CD14-positive monocyte (primary cell): Measurements from ENCODE around the gene IQGAP2. TPM values are rescaled to one million over a fixed set of nuclear protein-coding genes. Genes with fewer than 3 reads are reported as not detected.

Experiments
- DNase-seq, 3 donors: peaks; one replicate each; pipeline ENCODE4 v3.0.0-alpha.2; 2011 to 2022
- H2AFZ ChIP-seq: 2 replicates; pipeline ENCODE4 v1.6.0; 2012; ENCODE audit warnings: mild to moderate bottlenecking, low read depth, low read length, inconsistent platforms; ENCODE audit not compliant: insufficient read depth, poor library complexity, severe bottlenecking
- H3K27ac ChIP-seq, 2 donors: 1 replicate in 1 of 2; 2 replicates in 1 of 2; pipeline ENCODE4 v1.5.1; 2012 to 2013; ENCODE audit warnings: low read length in 2 of 2, control low read depth in 1 of 2, inconsistent platforms in 1 of 2, low read depth in 1 of 2, mild to moderate bottlenecking in 1 of 2
- H3K27me3 ChIP-seq, 2 donors: one replicate each; pipeline versions ENCODE4 v1.6.0 to v1.6.1; 2011 to 2013; ENCODE audit warnings: low read length in 2 of 2; ENCODE audit not compliant: control insufficient read depth in 2 of 2, insufficient read depth in 2 of 2
- H3K36me3 ChIP-seq, 2 donors: replicated peaks in 1 of 2; 1 replicate in 1 of 2; 2 replicates in 1 of 2; pipeline versions ENCODE4 v1.5.1 to v1.6.1; 2012 to 2013; ENCODE audit warnings: low read length in 2 of 2, control low read depth in 1 of 2, inconsistent platforms in 1 of 2, mild to moderate bottlenecking in 1 of 2; ENCODE audit not compliant: insufficient read depth in 2 of 2, control insufficient read depth in 1 of 2
- H3K4me1 ChIP-seq, 2 donors: 1 replicate in 1 of 2; 2 replicates in 1 of 2; pipeline versions ENCODE4 v1.5.1 to v1.6.1; 2012 to 2013; ENCODE audit warnings: low read length in 2 of 2, control low read depth in 1 of 2, inconsistent platforms in 1 of 2, mild to moderate bottlenecking in 1 of 2, moderate library complexity in 1 of 2; ENCODE audit not compliant: insufficient read depth in 2 of 2, control insufficient read depth in 1 of 2
- H3K4me2 ChIP-seq: replicated peaks from 2 replicates; pipeline ENCODE3; 2012; ENCODE audit warnings: low read length, moderate library complexity, mild to moderate bottlenecking; ENCODE audit not compliant: poor library complexity, severe bottlenecking; ENCODE audit errors: extremely low read depth
- H3K4me3 ChIP-seq, 3 experiments: fragments of 200-600 bp in 1 of 3; sonication (generic) in 1 of 3; replicated peaks in 1 of 3; 1 replicate in 2 of 3; 2 replicates in 1 of 3; pipeline ENCODE4 v1.5.1; 2011 to 2013; ENCODE audit warnings: low read length in 3 of 3, mild to moderate bottlenecking in 3 of 3, control low read depth in 2 of 3, low read depth in 2 of 3, inconsistent platforms in 1 of 3, moderate library complexity in 1 of 3
- H3K79me2 ChIP-seq: 2 replicates; pipeline ENCODE4 v1.6.0; 2012; ENCODE audit warnings: mild to moderate bottlenecking, control low read depth, inconsistent platforms, low read length, moderate library complexity; ENCODE audit not compliant: insufficient read depth
- H3K9ac ChIP-seq: 2 replicates; pipeline ENCODE4 v1.6.0; 2017; ENCODE audit warnings: low read length, mild to moderate bottlenecking; ENCODE audit not compliant: insufficient read depth, poor library complexity, severe bottlenecking
- H3K9me3 ChIP-seq, 2 donors: replicated peaks in 1 of 2; 1 replicate in 1 of 2; 2 replicates in 1 of 2; pipeline versions ENCODE4 v1.5.1 to v1.6.1; 2012 to 2013; ENCODE audit warnings: low read length in 2 of 2, control low read depth in 1 of 2; ENCODE audit not compliant: control insufficient read depth in 1 of 2, insufficient read depth in 1 of 2
- H4K20me1 ChIP-seq: 2 replicates; pipeline ENCODE4 v1.6.0; 2012; ENCODE audit warnings: mild to moderate bottlenecking, low read length, control low read depth, moderate library complexity; ENCODE audit not compliant: insufficient read depth
- H3K27ac Mint-ChIP-seq, 7 donors: one replicate each; pipeline ENCODE4 v1.8.0; 2020; ENCODE audit warnings: mild to moderate bottlenecking in 7 of 7, mixed read lengths in 7 of 7, moderate library complexity in 6 of 7, inconsistent platforms in 2 of 7
- H3K27me3 Mint-ChIP-seq, 3 donors: one replicate each; pipeline ENCODE4 v1.8.0; 2021 to 2022; ENCODE audit warnings: low read depth in 3 of 3, mild to moderate bottlenecking in 3 of 3, mixed read lengths in 3 of 3, moderate library complexity in 3 of 3, inconsistent platforms in 1 of 3
- H3K36me3 Mint-ChIP-seq, 2 donors: one replicate each; pipeline ENCODE4 v1.8.0; 2020; ENCODE audit warnings: mixed read lengths in 2 of 2, inconsistent platforms in 1 of 2, mild to moderate bottlenecking in 1 of 2
- H3K4me1 Mint-ChIP-seq: one replicate; pipeline ENCODE4 v1.8.0; 2020; ENCODE audit warnings: mild to moderate bottlenecking, mixed read lengths
- H3K4me3 Mint-ChIP-seq, 2 donors: one replicate each; pipeline ENCODE4 v1.8.0; 2020; ENCODE audit warnings: mild to moderate bottlenecking in 2 of 2, mixed read lengths in 2 of 2, moderate library complexity in 1 of 2
- H3K9me3 Mint-ChIP-seq, 7 donors: one replicate each; pipeline ENCODE4 v1.8.0; 2020 to 2022; ENCODE audit warnings: mixed read lengths in 7 of 7, mild to moderate bottlenecking in 6 of 7, moderate library complexity in 6 of 7, inconsistent platforms in 2 of 7
- CTCF ChIP-seq: fragments of 200-600 bp; IDR thresholded peaks from one replicate; pipeline ENCODE4 v1.8.0; 2022; ENCODE audit warnings: antibody characterized with exemption, mild to moderate bottlenecking
- WGBS: methylation state at CpG from one replicate; pipeline ENCODE4 v1.1.5; 2013; ENCODE audit warnings: missing lambda C conversion rate; ENCODE audit not compliant: insufficient coverage; 5-methylcytosine and 5-hydroxymethylcytosine counted together
- intact Hi-C, 2 donors: fragments of 100-400 bp; cut with micrococcal nuclease; formaldehyde crosslinking; loops; one replicate each; pipeline versions ENCODE4 v1.15.0 to v1.15.1; 2023
- polyA plus RNA-seq, 3 donors: library from polyadenylated mRNA; depleted of rRNA in 1 of 3; unstranded in 2 of 3; stranded (reverse) in 1 of 3; fragments of 300-500 nt in 2 of 3; fragments of >200 nt in 1 of 3; fragmentation: Illumina TruSeq in 2 of 3; gene quantifications; 1 replicate in 2 of 3; 2 replicates in 1 of 3; pipeline ENCODE4 v1.2.3, GENCODE V29; 2012 to 2021

Gene IQGAP2
- polyA plus RNA-seq, 3 donors = 21.4 to 50.9 (median 35.4) TPM

- Histone ChIP-seq H3K9me3 (no peaks in the 10 kb centered on the region), H3K27me3 (no peaks in the 10 kb centered on the region), H3K4me1 (peaks cover 6 to 8% of the 10 kb centered on the region in 2 donors), H3K27ac (no peak overlapping the region), H3K36me3 (peaks cover 16 to 53% of the 10 kb centered on the region in 2 donors), H4K20me1 (peaks cover 70% of the 10 kb centered on the region), H3K9ac (no peak overlapping the region), H2AFZ (no peak overlapping the region), H3K79me2 (peaks cover 14% of the 10 kb centered on the region), H3K4me2 (no peak overlapping the region), H3K4me3 (no peak overlapping the region)
- H3K36me3 Mint-ChIP-seq = peaks cover 30 to 42% of the 10 kb centered on the region in 2 donors
- H3K4me1 Mint-ChIP-seq = peaks cover 16% of the 10 kb centered on the region
- no peak overlapping the region for H3K27ac Mint-ChIP-seq
- H3K27me3 Mint-ChIP-seq = peaks cover 0 to 1% (median 0%) of the 10 kb centered on the region in 3 donors
- intact Hi-C loops = no loop called here
- DNase-seq = no peak
- no peak overlapping the region for H3K4me3 Mint-ChIP-seq
- no peak for TF ChIP-seq CTCF
- H3K9me3 Mint-ChIP-seq = no peaks in the 10 kb centered on the region
Observed at GRCh38 chr5:76576450-76576849, 173.4 kb downstream of the IQGAP2 start.

- Mint-ChIP-seq H3K4me1 (peaks cover 17% of the 10 kb centered on the region), H3K9me3 (no peaks in the 10 kb centered on the region)
- no peak overlapping the region for H3K27ac ChIP-seq
Observed at GRCh38 chr5:76576996-76577395, 173.9 kb downstream of the IQGAP2 start.

More at GRCh38 chr5:76576996-76577395, 173.9 kb downstream of the IQGAP2 start:
- H3K36me3 Mint-ChIP-seq = peaks cover 30 to 39% of the 10 kb centered on the region in 2 donors
- peaks cover 16 to 53% of the 10 kb centered on the region in 2 donors for H3K36me3 ChIP-seq
- H3K9me3 ChIP-seq = no peaks in the 10 kb centered on the region
- H2AFZ ChIP-seq = no peak overlapping the region
- no peak overlapping the region for H3K4me3 Mint-ChIP-seq
- no peak overlapping the region for H3K27ac Mint-ChIP-seq
- peaks cover 0 to 1% (median 0%) of the 10 kb centered on the region in 3 donors for H3K27me3 Mint-ChIP-seq
- intact Hi-C loops = no loop called here
- no peak for TF ChIP-seq CTCF
- no peaks in the 10 kb centered on the region for H3K27me3 ChIP-seq
- peaks cover 7 to 8% of the 10 kb centered on the region in 2 donors for H3K4me1 ChIP-seq
- 100% methylated on average over 1 of the region's 4 CpGs for WGBS
- peaks cover 10% of the 10 kb centered on the region for H3K79me2 ChIP-seq
- no peak for DNase-seq
- peaks cover 70% of the 10 kb centered on the region for H4K20me1 ChIP-seq
- no peak overlapping the region for H3K4me3 ChIP-seq
- H3K9ac ChIP-seq = no peak overlapping the region
- no peak overlapping the region for H3K4me2 ChIP-seq
